ENCODE data around the gene SPG21.

DNA sequence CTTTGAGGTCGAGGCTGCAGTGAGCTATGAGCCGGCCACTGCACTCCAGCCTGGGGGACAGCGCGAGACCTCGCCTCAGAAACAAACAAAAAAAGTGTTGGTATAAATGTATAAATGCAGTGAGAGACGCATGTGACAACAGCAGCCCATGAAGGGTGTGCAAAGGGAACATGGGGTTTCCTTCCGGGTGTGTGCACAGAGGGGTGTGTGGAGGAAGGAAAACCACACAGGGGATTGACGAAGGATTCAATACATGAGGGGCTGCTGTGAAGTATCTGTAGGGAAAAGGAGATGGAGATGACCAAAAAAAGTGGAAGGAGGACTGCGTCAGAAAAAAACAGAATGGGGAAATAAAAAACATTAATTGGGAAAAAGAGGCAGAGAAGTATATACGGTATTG lies 38.6 kb upstream of the SPG21 start:
- TF ChIP-seq, protein P1, sequence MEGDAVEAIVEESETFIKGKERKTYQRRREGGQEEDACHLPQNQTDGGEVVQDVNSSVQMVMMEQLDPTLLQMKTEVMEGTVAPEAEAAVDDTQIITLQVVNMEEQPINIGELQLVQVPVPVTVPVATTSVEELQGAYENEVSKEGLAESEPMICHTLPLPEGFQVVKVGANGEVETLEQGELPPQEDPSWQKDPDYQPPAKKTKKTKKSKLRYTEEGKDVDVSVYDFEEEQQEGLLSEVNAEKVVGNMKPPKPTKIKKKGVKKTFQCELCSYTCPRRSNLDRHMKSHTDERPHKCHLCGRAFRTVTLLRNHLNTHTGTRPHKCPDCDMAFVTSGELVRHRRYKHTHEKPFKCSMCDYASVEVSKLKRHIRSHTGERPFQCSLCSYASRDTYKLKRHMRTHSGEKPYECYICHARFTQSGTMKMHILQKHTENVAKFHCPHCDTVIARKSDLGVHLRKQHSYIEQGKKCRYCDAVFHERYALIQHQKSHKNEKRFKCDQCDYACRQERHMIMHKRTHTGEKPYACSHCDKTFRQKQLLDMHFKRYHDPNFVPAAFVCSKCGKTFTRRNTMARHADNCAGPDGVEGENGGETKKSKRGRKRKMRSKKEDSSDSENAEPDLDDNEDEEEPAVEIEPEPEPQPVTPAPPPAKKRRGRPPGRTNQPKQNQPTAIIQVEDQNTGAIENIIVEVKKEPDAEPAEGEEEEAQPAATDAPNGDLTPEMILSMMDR (IDR thresholded peaks at IDR 0.05 in 8 of 11, conservative IDR thresholded peaks at IDR 0.05 in 3 of 11): no peak
- no peak for TF ChIP-seq POLR2A (IDR thresholded peaks at IDR 0.05)
- TF ChIP-seq POLR2AphosphoS5 (IDR thresholded peaks at IDR 0.05): no peak
